ENCODE results near the gene TMEM91. TPM values are rescaled to one million over a fixed set of nuclear protein-coding genes. Genes with fewer than 3 reads are reported as not detected.
A peak's percentile ranks its signal among the peaks of the same experiment; 100 is the strongest.

TMEM91 gene
- polyA plus RNA-seq, 1 of the 3 experiments (the other 2 are of a cell fraction), result 5.7 TPM

- Histone ChIP-seq H3K4me3 (ENCODE audit: low read depth in 2 of 2, low read length in 1 of 2) (no peak overlapping the region), H3K9ac (no peak overlapping the region), H4K20me1 (ENCODE audit: insufficient read depth) (peaks cover 19% of the 10 kb centered on the region; the same call in 1 of the 2 replicates), H3K9me2 (no peaks in the 10 kb centered on the region), H3K36me3 (replicated peaks in 1 of 2; ENCODE audit: control insufficient read depth in 1 of 2, insufficient read depth in 2 of 2, low read length in 1 of 2) (peaks cover 0 to 3% of the 10 kb centered on the region in 2 experiments), H3K9me3 (no peaks in the 10 kb centered on the region), H2AFZ (ENCODE audit: low read depth) (no peak overlapping the region), H3K27me3 (ENCODE audit: insufficient read depth) (no peaks in the 10 kb centered on the region), H3K79me2 (ENCODE audit: insufficient read depth) (peaks cover 41% of the 10 kb centered on the region; the same call in 1 of the 2 replicates), H3K27ac (ENCODE audit: low read depth in 2 of 2, low read length in 1 of 2) (no peak overlapping the region), H3F3A (replicated peaks; ENCODE audit: insufficient read depth) (peaks cover 23% of the 10 kb centered on the region), H3K4me2 (no peak overlapping the region), H3K4me1 (ENCODE audit: control insufficient read depth in 1 of 2, insufficient read depth in 2 of 2, low read depth in 1 of 2, low read length in 1 of 2) (peaks cover 11 to 14% of the 10 kb centered on the region in 2 experiments; a peak in 3 of 4 replicates)
- no peak for DNase-seq
- 54% methylated on average over 2 of the region's 2 CpGs for WGBS (ENCODE audit: low lambda C conversion rate)
- no peak for TF ChIP-seq FOSL2 (IDR thresholded peaks at IDR 0.05; ENCODE audit: borderline replicate concordance, low read depth)
- ChIA-PET POLR2A (interaction anchor here (0.6 kb wide), 1 partner anchor 27 kb away, joined by 3 read pairs; no protein-coding TSS in a partner anchor), CTCF (interaction anchor here (1.4 to 1.8 kb wide), 3 partner anchors 18 to 51 kb away, joined by 3 to 12 read pairs (median 4); partner anchors contain the start of gene TGFB1)
Observed at GRCh38 chr19:41372501-41372900, 3.8 kb upstream of the TMEM91 start.

GRCh38 chr19:41373993-41374392 is 2.3 kb upstream of the TMEM91 start:
- Histone ChIP-seq H3K9ac (no peak overlapping the region), H3K4me1 (ENCODE audit: control insufficient read depth in 1 of 2, insufficient read depth in 2 of 2, low read depth in 1 of 2, low read length in 1 of 2) (peaks cover 6 to 11% of the 10 kb centered on the region in 2 experiments; a peak in 3 of 4 replicates), H3K27ac (ENCODE audit: low read depth in 2 of 2, low read length in 1 of 2) (peak overlapping the region; percentile 26 to 63; a peak in 3 of 4 replicates), H3K9me2 (no peaks in the 10 kb centered on the region), H3K27me3 (ENCODE audit: insufficient read depth) (no peaks in the 10 kb centered on the region), H3K4me2 (0 out of 2 replicates have a peak overlapping the region, but pooled peaks have one; percentile 24), H4K20me1 (ENCODE audit: insufficient read depth) (peaks cover 15% of the 10 kb centered on the region; the same call in 1 of the 2 replicates), H3K4me3 (ENCODE audit: low read depth in 2 of 2, low read length in 1 of 2) (no peak overlapping the region), H2AFZ (ENCODE audit: low read depth) (no peak overlapping the region), H3K9me3 (no peaks in the 10 kb centered on the region), H3F3A (replicated peaks; ENCODE audit: insufficient read depth) (peaks cover 15% of the 10 kb centered on the region), H3K36me3 (replicated peaks in 1 of 2; ENCODE audit: control insufficient read depth in 1 of 2, insufficient read depth in 2 of 2, low read length in 1 of 2) (no peaks in the 10 kb centered on the region), H3K79me2 (ENCODE audit: insufficient read depth) (peaks cover 34% of the 10 kb centered on the region; the same call in 1 of the 2 replicates)
- 25% methylated on average over 8 of the region's 12 CpGs for WGBS (ENCODE audit: low lambda C conversion rate)
- CTCF ChIA-PET, result interaction anchor here (1.4 kb wide), 1 partner anchor 52 kb away, joined by 3 read pairs; no protein-coding TSS in a partner anchor
- peak; percentile 94 for DNase-seq
- POLR2A ChIA-PET, result no interaction called here
- TF ChIP-seq TCF12 (IDR thresholded peaks at IDR 0.05) (peak; percentile 100), IRF3 (IDR thresholded peaks at IDR 0.05; ENCODE audit: low read depth, low read length) (no peak), RAD21 (IDR thresholded peaks at IDR 0.05; ENCODE audit: low read length) (no peak), JUND (IDR thresholded peaks at IDR 0.05) (peak; percentile 63), ZBTB33 (IDR thresholded peaks at IDR 0.05; ENCODE audit: borderline replicate concordance, low read depth) (peak; percentile 58; the same call in 1 of the 2 replicates), POLR2AphosphoS5 (IDR thresholded peaks at IDR 0.05; ENCODE audit: low read depth, low read length) (peak; percentile 88), EP300 (IDR thresholded peaks at IDR 0.05; ENCODE audit: borderline replicate concordance in 1 of 2, low read depth in 1 of 2, low read length in 1 of 2) (peak; percentile 78 to 79; a peak in 2 of 4 replicates), TEAD4 (IDR thresholded peaks at IDR 0.05; ENCODE audit: borderline replicate concordance, insufficient read depth) (peak; percentile 83), RCOR1 (IDR thresholded peaks at IDR 0.05; ENCODE audit: low read length) (peak; percentile 96), FOXM1 (IDR thresholded peaks at IDR 0.05; ENCODE audit: low read depth) (no peak), MEF2A (IDR thresholded peaks at IDR 0.05; ENCODE audit: borderline replicate concordance, low read depth) (peak; percentile 23; the same call in 1 of the 2 replicates), FOXJ3 (CRISPR knock-in tag; IDR thresholded peaks at IDR 0.05) (peak; percentile 65; the same call in 1 of the 2 replicates)
- TF ChIP-seq, protein P1, sequence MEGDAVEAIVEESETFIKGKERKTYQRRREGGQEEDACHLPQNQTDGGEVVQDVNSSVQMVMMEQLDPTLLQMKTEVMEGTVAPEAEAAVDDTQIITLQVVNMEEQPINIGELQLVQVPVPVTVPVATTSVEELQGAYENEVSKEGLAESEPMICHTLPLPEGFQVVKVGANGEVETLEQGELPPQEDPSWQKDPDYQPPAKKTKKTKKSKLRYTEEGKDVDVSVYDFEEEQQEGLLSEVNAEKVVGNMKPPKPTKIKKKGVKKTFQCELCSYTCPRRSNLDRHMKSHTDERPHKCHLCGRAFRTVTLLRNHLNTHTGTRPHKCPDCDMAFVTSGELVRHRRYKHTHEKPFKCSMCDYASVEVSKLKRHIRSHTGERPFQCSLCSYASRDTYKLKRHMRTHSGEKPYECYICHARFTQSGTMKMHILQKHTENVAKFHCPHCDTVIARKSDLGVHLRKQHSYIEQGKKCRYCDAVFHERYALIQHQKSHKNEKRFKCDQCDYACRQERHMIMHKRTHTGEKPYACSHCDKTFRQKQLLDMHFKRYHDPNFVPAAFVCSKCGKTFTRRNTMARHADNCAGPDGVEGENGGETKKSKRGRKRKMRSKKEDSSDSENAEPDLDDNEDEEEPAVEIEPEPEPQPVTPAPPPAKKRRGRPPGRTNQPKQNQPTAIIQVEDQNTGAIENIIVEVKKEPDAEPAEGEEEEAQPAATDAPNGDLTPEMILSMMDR (IDR thresholded peaks at IDR 0.05), result no peak
- TF ChIP-seq, protein P2, sequence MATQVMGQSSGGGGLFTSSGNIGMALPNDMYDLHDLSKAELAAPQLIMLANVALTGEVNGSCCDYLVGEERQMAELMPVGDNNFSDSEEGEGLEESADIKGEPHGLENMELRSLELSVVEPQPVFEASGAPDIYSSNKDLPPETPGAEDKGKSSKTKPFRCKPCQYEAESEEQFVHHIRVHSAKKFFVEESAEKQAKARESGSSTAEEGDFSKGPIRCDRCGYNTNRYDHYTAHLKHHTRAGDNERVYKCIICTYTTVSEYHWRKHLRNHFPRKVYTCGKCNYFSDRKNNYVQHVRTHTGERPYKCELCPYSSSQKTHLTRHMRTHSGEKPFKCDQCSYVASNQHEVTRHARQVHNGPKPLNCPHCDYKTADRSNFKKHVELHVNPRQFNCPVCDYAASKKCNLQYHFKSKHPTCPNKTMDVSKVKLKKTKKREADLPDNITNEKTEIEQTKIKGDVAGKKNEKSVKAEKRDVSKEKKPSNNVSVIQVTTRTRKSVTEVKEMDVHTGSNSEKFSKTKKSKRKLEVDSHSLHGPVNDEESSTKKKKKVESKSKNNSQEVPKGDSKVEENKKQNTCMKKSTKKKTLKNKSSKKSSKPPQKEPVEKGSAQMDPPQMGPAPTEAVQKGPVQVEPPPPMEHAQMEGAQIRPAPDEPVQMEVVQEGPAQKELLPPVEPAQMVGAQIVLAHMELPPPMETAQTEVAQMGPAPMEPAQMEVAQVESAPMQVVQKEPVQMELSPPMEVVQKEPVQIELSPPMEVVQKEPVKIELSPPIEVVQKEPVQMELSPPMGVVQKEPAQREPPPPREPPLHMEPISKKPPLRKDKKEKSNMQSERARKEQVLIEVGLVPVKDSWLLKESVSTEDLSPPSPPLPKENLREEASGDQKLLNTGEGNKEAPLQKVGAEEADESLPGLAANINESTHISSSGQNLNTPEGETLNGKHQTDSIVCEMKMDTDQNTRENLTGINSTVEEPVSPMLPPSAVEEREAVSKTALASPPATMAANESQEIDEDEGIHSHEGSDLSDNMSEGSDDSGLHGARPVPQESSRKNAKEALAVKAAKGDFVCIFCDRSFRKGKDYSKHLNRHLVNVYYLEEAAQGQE (IDR thresholded peaks at IDR 0.05; ENCODE audit: low read depth, low read length), result peak; percentile 43
- TF ChIP-seq, protein P3, sequence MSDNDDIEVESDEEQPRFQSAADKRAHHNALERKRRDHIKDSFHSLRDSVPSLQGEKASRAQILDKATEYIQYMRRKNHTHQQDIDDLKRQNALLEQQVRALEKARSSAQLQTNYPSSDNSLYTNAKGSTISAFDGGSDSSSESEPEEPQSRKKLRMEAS (IDR thresholded peaks at IDR 0.05; ENCODE audit: low read depth), result peak; percentile 59; the same call in 1 of the 2 replicates

Data from SK-N-SH (cell line).